K562 (cell line): Measurements from ENCODE around the gene CENPN. TPM values are rescaled to one million over a fixed set of nuclear protein-coding genes. Genes with fewer than 3 reads are reported as not detected.

Experiments used
- BCL6 ChIP-seq: fragments of 250-450 bp; sonication (Bioruptor Pico); IDR thresholded peaks from 2 replicates; pipeline ENCODE4 v1.4.0; 2020
- BCOR ChIP-seq: fragments of 450-650 bp; IDR thresholded peaks from 2 replicates; pipeline ENCODE4 v1.6.1; 2016
- CCAR2 ChIP-seq: fragments of 200-400 bp; formaldehyde crosslinking; IDR thresholded peaks from 2 replicates; pipeline ENCODE4 v1.6.1; 2017; ENCODE audit warnings: mild to moderate bottlenecking, low read depth, low read length
- FOS ChIP-seq: IDR thresholded peaks from 3 replicates; pipeline ENCODE4 v1.6.1; 2011; ENCODE audit not compliant: insufficient read length; ENCODE audit errors: extremely low read depth
- NCOA1 ChIP-seq: fragments of 450-650 bp; IDR thresholded peaks from 2 replicates; pipeline ENCODE4 v1.6.1; 2016; ENCODE audit warnings: low read depth
- PML ChIP-seq: IDR thresholded peaks from 2 replicates; pipeline ENCODE4 v1.6.1; 2012; ENCODE audit warnings: low read length, inconsistent platforms
- POLR3A ChIP-seq: IDR thresholded peaks from 2 replicates; pipeline ENCODE4 v1.6.1; 2011; ENCODE audit warnings: borderline replicate concordance, mild to moderate bottlenecking, moderate library complexity; ENCODE audit not compliant: insufficient read length, insufficient read depth; ENCODE audit errors: extremely low read depth
- RBM15 ChIP-seq: fragments of 200-400 bp; formaldehyde crosslinking; IDR thresholded peaks from 2 replicates; pipeline ENCODE4 v1.6.1; 2018; ENCODE audit warnings: mild to moderate bottlenecking, low read length, moderate library complexity; ENCODE audit not compliant: insufficient read depth
- TAF9B ChIP-seq: fragments of 450-650 bp; IDR thresholded peaks from 2 replicates; pipeline ENCODE4 v1.6.1; 2018; ENCODE audit warnings: mild to moderate bottlenecking; ENCODE audit not compliant: partially characterized antibody
- TEAD2 ChIP-seq: fragments of 450-650 bp; IDR thresholded peaks from 2 replicates; pipeline ENCODE4 v1.6.1; 2016; ENCODE audit warnings: missing genetic modification characterization, control low read depth, missing compliant biosample characterization
- TRIM28 ChIP-seq: fragments of 450-650 bp; IDR thresholded peaks from 2 replicates; pipeline ENCODE4 v1.6.1; 2017
- ZKSCAN8 ChIP-seq: fragments of 200-800 bp; sonication (Bioruptor generic); IDR thresholded peaks from 2 replicates; pipeline ENCODE4 v1.6.1; 2016; ENCODE audit warnings: missing genetic modification characterization, missing compliant biosample characterization
- ZNF695 ChIP-seq: fragments of 450-650 bp; formaldehyde crosslinking; IDR thresholded peaks from 2 replicates; pipeline ENCODE4 v1.4.0; 2020; ENCODE audit warnings: mild to moderate bottlenecking, moderate library complexity
- ZNF764 ChIP-seq: fragments of 250-450 bp; sonication (Bioruptor Pico); IDR thresholded peaks from 2 replicates; pipeline ENCODE4 v1.4.0; 2020; ENCODE audit warnings: low read depth, mild to moderate bottlenecking, moderate library complexity
- ZZZ3 ChIP-seq: fragments of 450-650 bp; IDR thresholded peaks from 2 replicates; pipeline ENCODE4 v1.6.1; 2016; ENCODE audit warnings: antibody characterized with exemption, mild to moderate bottlenecking, moderate library complexity
- polyA plus RNA-seq, 8 experiments: library from polyadenylated mRNA; depleted of rRNA in 4 of 8; stranded (reverse) in 5 of 8; unstranded in 3 of 8; fragments of >200 nt; fragmentation: Nextera tagmentation in 2 of 8; fragmentation: Illumina TruSeq in 1 of 8; extraction: Ambion mirVana in 2 of 8; extraction: Trizol in 1 of 8; gene quantifications; 2 replicates each; pipeline versions ENCODE4 v1.2.1 to v1.2.3, GENCODE V29; 2011 to 2014; ENCODE audit warnings: inconsistent platforms in 1 of 8, missing spikeins in 1 of 8
- total RNA-seq, 7 experiments: library from RNA; depleted of rRNA in 6 of 7; stranded (reverse); fragments of >200 nt in 6 of 7; fragmentation: Illumina TruSeq in 2 of 7; extraction: Trizol in 2 of 7; gene quantifications; 2 replicates each; pipeline versions ENCODE4 v1.2.1 to v1.2.3, GENCODE V29; 2011 to 2021; ENCODE audit warnings: low replicate concordance in 1 of 7
- TF ChIP-seq, protein P1 (sequence below), 2 experiments: fragments of 450-650 bp; IDR thresholded peaks; 2 replicates each; pipeline ENCODE4 v1.6.1; 2018; ENCODE audit warnings: mild to moderate bottlenecking in 2 of 2, low read depth in 1 of 2; ENCODE audit not compliant: partially characterized antibody in 2 of 2
- TF ChIP-seq, protein P2 (sequence below): sonication (generic); formaldehyde crosslinking; IDR thresholded peaks from 2 replicates; pipeline ENCODE4 v1.8.0; 2022; ENCODE audit warnings: mild to moderate bottlenecking, low read depth, missing genetic modification reagents
- TF ChIP-seq, protein P3 (sequence below): fragments of 250-450 bp; sonication (Bioruptor Pico); IDR thresholded peaks from 2 replicates; pipeline ENCODE4 v1.8.0; 2022; ENCODE audit warnings: inconsistent platforms
- TF ChIP-seq, protein P4 (sequence below): sonication (generic); formaldehyde crosslinking; IDR thresholded peaks from 2 replicates; pipeline ENCODE4 v1.8.1; 2023; ENCODE audit warnings: mild to moderate bottlenecking, missing genetic modification reagents

The CENPN gene
- total and polyA plus RNA-seq, 9 of the 15 experiments (the other 6 are each of a cell fraction or from before 2014, with no cell fraction given) = 92.3 to 384 (median 140) TPM

DNA sequence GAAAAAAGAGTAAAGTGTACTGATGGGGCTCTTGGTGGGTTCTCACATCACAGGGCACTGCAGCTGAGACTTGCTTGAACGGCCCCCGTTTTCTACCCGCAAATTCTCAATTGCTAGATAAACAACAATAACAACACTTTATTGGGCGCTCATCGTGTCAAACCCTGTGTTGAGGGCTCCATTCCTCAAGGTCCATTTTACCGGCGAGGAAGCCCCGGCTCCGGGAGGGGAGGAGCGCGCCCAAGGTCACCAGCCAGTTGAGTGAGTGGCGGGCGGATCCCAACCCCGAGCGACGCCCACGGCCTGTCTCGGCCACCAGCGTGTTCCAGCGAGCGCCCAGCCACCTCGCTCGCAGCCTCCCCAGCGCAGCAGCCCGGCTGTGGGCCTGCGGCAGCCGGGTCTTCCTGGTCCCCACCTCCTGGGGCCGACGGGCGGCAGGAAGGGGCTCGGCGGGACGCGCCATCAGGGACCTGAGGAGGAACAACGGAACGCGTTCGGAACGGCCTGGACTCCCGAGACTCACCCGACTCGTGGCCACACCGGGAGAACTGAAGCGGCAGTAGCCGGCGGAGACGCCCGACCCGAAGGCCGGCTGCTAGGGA is 702 bp upstream of the CENPN start (continued):
- TF ChIP-seq, protein P1, sequence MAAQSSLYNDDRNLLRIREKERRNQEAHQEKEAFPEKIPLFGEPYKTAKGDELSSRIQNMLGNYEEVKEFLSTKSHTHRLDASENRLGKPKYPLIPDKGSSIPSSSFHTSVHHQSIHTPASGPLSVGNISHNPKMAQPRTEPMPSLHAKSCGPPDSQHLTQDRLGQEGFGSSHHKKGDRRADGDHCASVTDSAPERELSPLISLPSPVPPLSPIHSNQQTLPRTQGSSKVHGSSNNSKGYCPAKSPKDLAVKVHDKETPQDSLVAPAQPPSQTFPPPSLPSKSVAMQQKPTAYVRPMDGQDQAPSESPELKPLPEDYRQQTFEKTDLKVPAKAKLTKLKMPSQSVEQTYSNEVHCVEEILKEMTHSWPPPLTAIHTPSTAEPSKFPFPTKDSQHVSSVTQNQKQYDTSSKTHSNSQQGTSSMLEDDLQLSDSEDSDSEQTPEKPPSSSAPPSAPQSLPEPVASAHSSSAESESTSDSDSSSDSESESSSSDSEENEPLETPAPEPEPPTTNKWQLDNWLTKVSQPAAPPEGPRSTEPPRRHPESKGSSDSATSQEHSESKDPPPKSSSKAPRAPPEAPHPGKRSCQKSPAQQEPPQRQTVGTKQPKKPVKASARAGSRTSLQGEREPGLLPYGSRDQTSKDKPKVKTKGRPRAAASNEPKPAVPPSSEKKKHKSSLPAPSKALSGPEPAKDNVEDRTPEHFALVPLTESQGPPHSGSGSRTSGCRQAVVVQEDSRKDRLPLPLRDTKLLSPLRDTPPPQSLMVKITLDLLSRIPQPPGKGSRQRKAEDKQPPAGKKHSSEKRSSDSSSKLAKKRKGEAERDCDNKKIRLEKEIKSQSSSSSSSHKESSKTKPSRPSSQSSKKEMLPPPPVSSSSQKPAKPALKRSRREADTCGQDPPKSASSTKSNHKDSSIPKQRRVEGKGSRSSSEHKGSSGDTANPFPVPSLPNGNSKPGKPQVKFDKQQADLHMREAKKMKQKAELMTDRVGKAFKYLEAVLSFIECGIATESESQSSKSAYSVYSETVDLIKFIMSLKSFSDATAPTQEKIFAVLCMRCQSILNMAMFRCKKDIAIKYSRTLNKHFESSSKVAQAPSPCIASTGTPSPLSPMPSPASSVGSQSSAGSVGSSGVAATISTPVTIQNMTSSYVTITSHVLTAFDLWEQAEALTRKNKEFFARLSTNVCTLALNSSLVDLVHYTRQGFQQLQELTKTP (IDR thresholded peaks at IDR 0.05; ENCODE audit: low read depth in 1 of 2, partially characterized antibody in 2 of 2) = no peak
- TF ChIP-seq TRIM28 (no peak), FOS (no peak), TEAD2 (tag) (no peak), NCOA1 (no peak), ZNF764 (CRISPR knock-in tag) (no peak), CCAR2 (no peak), TAF9B (no peak), ZKSCAN8 (no peak), POLR3A (no peak), ZZZ3 (no peak), PML (no peak), RBM15 (no peak), BCOR (no peak), BCL6 (CRISPR knock-in tag) (no peak), ZNF695 (CRISPR knock-in tag) (no peak)
- TF ChIP-seq, protein P2, sequence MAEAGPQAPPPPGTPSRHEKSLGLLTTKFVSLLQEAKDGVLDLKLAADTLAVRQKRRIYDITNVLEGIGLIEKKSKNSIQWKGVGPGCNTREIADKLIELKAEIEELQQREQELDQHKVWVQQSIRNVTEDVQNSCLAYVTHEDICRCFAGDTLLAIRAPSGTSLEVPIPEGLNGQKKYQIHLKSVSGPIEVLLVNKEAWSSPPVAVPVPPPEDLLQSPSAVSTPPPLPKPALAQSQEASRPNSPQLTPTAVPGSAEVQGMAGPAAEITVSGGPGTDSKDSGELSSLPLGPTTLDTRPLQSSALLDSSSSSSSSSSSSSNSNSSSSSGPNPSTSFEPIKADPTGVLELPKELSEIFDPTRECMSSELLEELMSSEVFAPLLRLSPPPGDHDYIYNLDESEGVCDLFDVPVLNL (CRISPR knock-in tag) = 0 out of 2 replicates have a peak, but pooled peaks have one; percentile 16
- TF ChIP-seq, protein P3, sequence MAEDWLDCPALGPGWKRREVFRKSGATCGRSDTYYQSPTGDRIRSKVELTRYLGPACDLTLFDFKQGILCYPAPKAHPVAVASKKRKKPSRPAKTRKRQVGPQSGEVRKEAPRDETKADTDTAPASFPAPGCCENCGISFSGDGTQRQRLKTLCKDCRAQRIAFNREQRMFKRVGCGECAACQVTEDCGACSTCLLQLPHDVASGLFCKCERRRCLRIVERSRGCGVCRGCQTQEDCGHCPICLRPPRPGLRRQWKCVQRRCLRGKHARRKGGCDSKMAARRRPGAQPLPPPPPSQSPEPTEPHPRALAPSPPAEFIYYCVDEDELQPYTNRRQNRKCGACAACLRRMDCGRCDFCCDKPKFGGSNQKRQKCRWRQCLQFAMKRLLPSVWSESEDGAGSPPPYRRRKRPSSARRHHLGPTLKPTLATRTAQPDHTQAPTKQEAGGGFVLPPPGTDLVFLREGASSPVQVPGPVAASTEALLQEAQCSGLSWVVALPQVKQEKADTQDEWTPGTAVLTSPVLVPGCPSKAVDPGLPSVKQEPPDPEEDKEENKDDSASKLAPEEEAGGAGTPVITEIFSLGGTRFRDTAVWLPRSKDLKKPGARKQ (CRISPR knock-in tag) = no peak
- TF ChIP-seq, protein P4, sequence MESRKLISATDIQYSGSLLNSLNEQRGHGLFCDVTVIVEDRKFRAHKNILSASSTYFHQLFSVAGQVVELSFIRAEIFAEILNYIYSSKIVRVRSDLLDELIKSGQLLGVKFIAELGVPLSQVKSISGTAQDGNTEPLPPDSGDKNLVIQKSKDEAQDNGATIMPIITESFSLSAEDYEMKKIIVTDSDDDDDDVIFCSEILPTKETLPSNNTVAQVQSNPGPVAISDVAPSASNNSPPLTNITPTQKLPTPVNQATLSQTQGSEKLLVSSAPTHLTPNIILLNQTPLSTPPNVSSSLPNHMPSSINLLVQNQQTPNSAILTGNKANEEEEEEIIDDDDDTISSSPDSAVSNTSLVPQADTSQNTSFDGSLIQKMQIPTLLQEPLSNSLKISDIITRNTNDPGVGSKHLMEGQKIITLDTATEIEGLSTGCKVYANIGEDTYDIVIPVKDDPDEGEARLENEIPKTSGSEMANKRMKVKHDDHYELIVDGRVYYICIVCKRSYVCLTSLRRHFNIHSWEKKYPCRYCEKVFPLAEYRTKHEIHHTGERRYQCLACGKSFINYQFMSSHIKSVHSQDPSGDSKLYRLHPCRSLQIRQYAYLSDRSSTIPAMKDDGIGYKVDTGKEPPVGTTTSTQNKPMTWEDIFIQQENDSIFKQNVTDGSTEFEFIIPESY (CRISPR knock-in tag) = peak; percentile 10; the same call in 1 of the 2 replicates
